HG03045 (cell line): Measurements from ENCODE around the gene SPP1.
"Not testable (repeated sequence)": the region's sequence is repeated elsewhere in the genome, so short reads cannot be mapped to it uniquely, and the experiment has no call there.

Source experiments
- ATAC-seq: cut with Tn5 transposase; IDR thresholded peaks from one replicate; pipeline ENCODE4 v1.9.1; 2021; ENCODE audit warnings: mild to moderate bottlenecking, moderate library complexity; ENCODE audit not compliant: unreplicated experiment

Gene SPP1

GRCh38 chr4:88017516-88018297, 42.2 kb downstream of the SPP1 start:
- ATAC-seq, result no peak

GRCh38 chr4:88018466-88018865, 43.0 kb downstream of the SPP1 start:
- no peak for ATAC-seq

DNA sequence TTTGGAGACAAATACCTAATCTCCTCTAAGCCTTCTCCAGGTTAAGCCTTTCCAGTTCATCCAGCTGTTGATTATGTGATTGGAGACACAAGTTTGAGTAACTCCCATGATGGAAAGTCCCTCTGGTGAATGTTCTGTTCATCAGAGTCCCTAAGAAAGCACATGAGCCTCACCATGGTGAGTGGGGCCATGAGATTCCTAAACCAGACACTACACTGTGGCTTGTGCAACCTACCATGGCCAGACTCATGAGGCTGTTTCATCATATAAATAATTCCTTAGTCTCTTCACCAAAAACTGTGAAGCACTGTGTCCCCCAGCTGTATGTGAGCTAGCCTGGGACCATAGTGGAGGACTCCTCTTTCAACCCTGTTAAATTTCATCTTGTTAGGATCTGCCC, 46.3 kb downstream of the SPP1 start:
- ATAC-seq, result no peak

- ATAC-seq, result no peak
Measured at GRCh38 chr4:88022289-88022688, 46.8 kb downstream of the SPP1 start.

- ATAC-seq, result not testable (repeated sequence)
Measured at GRCh38 chr4:88025868-88026661, 50.6 kb downstream of the SPP1 start.

GRCh38 chr4:88027611-88028608, 52.4 kb downstream of the SPP1 start:
- no peak for ATAC-seq

GRCh38 chr4:88028946-88029345, 53.4 kb downstream of the SPP1 start:
- ATAC-seq, result no peak

DNA sequence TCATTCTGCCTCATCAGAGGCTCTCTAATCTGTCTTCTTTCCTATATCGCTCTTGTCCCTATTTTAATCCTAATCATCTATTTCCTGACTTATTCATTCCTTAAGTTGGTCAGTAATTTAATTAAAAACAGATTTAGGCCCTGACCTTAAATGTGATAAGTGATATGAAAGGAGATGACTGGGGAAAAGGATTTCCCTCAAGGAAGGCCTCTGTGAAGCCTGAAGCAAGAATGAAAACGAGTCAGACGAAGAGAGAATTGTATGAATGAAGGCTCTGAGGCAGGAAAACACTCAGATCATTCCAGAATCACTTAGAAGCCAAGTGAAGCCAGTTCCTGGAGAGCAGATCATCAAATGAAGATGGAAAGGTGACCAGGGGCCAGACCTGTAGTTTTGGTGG, 54.0 kb downstream of the SPP1 start:
- no peak for ATAC-seq

DNA sequence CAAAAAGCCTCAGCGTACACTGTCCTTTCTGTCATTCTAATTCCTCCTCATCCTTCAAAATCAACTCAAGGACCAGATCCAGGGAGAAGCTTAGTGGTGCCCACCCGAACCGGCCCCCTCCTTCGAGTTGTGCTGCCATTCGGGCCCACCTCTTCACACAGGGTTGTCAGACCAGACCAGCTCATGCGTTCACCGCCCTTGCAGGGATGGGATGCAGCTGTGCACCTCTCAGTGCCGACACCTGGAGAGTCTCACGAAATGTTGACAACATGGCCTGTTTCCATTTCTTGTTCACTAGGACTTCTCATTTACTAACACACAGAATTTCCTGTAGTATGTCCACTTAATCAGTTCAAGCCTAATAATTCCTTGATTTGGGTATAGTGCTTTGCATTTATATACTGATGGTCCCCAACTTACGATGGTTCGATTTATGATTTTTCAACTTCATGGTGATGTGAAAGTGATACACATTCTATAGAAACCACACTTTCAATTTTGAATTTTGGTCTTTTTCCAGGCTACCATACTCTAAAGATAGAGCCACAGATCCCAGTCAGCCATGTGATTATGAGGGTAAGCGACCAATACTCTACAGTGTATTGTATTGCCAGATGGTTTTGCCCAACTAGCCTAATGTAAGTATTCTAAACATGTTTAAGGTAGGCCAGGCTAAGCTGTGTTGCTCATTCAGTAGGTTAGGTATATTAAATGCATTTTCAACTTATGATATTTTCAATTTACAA, 55.2 kb downstream of the SPP1 start:
- no peak for ATAC-seq
